ENCODE data around the gene TMEM205.
"Not testable (repeated sequence)": the region's sequence is repeated elsewhere in the genome, so short reads cannot be mapped to it uniquely, and the experiment has no call there.

Gene TMEM205

GRCh38 chr19:11321191-11322126, 24.6 kb downstream of the TMEM205 start:
- Histone ChIP-seq H3F3A (ENCODE audit: control insufficient read depth, insufficient read depth) (peaks cover 10% of the 10 kb centered on the region; the same call in 1 of the 2 replicates), H4K20me1 (ENCODE audit: control insufficient read depth, insufficient read depth, low read depth, low read length) (no peaks in the 10 kb centered on the region), H3K27me3 (ENCODE audit: control insufficient read depth, low read length) (no peaks in the 10 kb centered on the region), H3K4me3 (ENCODE audit: low read length) (peak overlapping the region; percentile 70), H3K36me3 (ENCODE audit: control insufficient read depth, low read length) (no peaks in the 10 kb centered on the region), H3K9me3 (ENCODE audit: control insufficient read depth, insufficient read depth, low read length) (no peaks in the 10 kb centered on the region), H3K27ac (ENCODE audit: low read depth, low read length) (peak overlapping the region; percentile 56), H3K79me2 (ENCODE audit: control insufficient read depth, low read length) (peaks cover 38% of the 10 kb centered on the region), H3K4me1 (ENCODE audit: control insufficient read depth, low read length) (peaks cover 60% of the 10 kb centered on the region), H3K9me2 (replicated peaks; ENCODE audit: control insufficient read depth, low read length) (no peaks in the 10 kb centered on the region), H3K4me2 (ENCODE audit: low read length) (peak overlapping the region; percentile 63)
- no peak for TF ChIP-seq EZH2phosphoT487 (IDR thresholded peaks at IDR 0.05; ENCODE audit: borderline replicate concordance, low read length)
- TF ChIP-seq CTCF (IDR thresholded peaks at IDR 0.05; ENCODE audit: low read depth, low read length, poor library complexity, severe bottlenecking), result no peak

GRCh38 chr19:11320278-11320995, 25.6 kb downstream of the TMEM205 start:
- H3K27me3 ChIP-seq (ENCODE audit: control insufficient read depth, low read length); H3K9me2 ChIP-seq (replicated peaks; ENCODE audit: control insufficient read depth, low read length); H4K20me1 ChIP-seq (ENCODE audit: control insufficient read depth, insufficient read depth, low read depth, low read length); H3K9me3 ChIP-seq (ENCODE audit: control insufficient read depth, insufficient read depth, low read length); H3K36me3 ChIP-seq (ENCODE audit: control insufficient read depth, low read length); H3F3A ChIP-seq (ENCODE audit: control insufficient read depth, insufficient read depth): not testable (repeated sequence)
- peak overlapping the region; percentile 63 for H3K4me2 ChIP-seq (ENCODE audit: low read length)
- peaks cover 60% of the 10 kb centered on the region for H3K4me1 ChIP-seq (ENCODE audit: control insufficient read depth, low read length)
- peak overlapping the region; percentile 56 for H3K27ac ChIP-seq (ENCODE audit: low read depth, low read length)
- H3K79me2 ChIP-seq (ENCODE audit: control insufficient read depth, low read length), result peaks cover 44% of the 10 kb centered on the region
- H3K4me3 ChIP-seq (ENCODE audit: low read length), result peak overlapping the region; percentile 70

GRCh38 chr19:11306337-11306736, 39.7 kb downstream of the TMEM205 start:
- Histone ChIP-seq H3K27ac (ENCODE audit: low read depth, low read length) (no peak overlapping the region), H3K9me2 (replicated peaks; ENCODE audit: control insufficient read depth, low read length) (no peaks in the 10 kb centered on the region), H3K4me1 (ENCODE audit: control insufficient read depth, low read length) (no peaks in the 10 kb centered on the region), H3K9me3 (ENCODE audit: control insufficient read depth, insufficient read depth, low read length) (no peaks in the 10 kb centered on the region), H3K36me3 (ENCODE audit: control insufficient read depth, low read length) (no peaks in the 10 kb centered on the region), H3F3A (ENCODE audit: control insufficient read depth, insufficient read depth) (no peaks in the 10 kb centered on the region), H3K79me2 (ENCODE audit: control insufficient read depth, low read length) (peaks cover 6% of the 10 kb centered on the region), H3K27me3 (ENCODE audit: control insufficient read depth, low read length) (no peaks in the 10 kb centered on the region), H4K20me1 (ENCODE audit: control insufficient read depth, insufficient read depth, low read depth, low read length) (no peaks in the 10 kb centered on the region), H3K4me3 (ENCODE audit: low read length) (no peak overlapping the region), H3K4me2 (ENCODE audit: low read length) (no peak overlapping the region)
- TF ChIP-seq CTCF (IDR thresholded peaks at IDR 0.05; ENCODE audit: low read depth, low read length, poor library complexity, severe bottlenecking), result no peak
- no peak for TF ChIP-seq EZH2phosphoT487 (IDR thresholded peaks at IDR 0.05; ENCODE audit: borderline replicate concordance, low read length)

- TF ChIP-seq EZH2phosphoT487 (IDR thresholded peaks at IDR 0.05; ENCODE audit: borderline replicate concordance, low read length) (no peak), CTCF (IDR thresholded peaks at IDR 0.05; ENCODE audit: low read depth, low read length, poor library complexity, severe bottlenecking) (no peak)
- Histone ChIP-seq H3K4me1 (ENCODE audit: control insufficient read depth, low read length) (no peaks in the 10 kb centered on the region), H3K4me2 (ENCODE audit: low read length) (no peak overlapping the region), H3K9me2 (replicated peaks; ENCODE audit: control insufficient read depth, low read length) (no peaks in the 10 kb centered on the region), H3K4me3 (ENCODE audit: low read length) (no peak overlapping the region), H3K79me2 (ENCODE audit: control insufficient read depth, low read length) (peaks cover 3% of the 10 kb centered on the region; the same call in 1 of the 2 replicates), H3K36me3 (ENCODE audit: control insufficient read depth, low read length) (no peaks in the 10 kb centered on the region), H4K20me1 (ENCODE audit: control insufficient read depth, insufficient read depth, low read depth, low read length) (no peaks in the 10 kb centered on the region), H3K27me3 (ENCODE audit: control insufficient read depth, low read length) (no peaks in the 10 kb centered on the region), H3F3A (ENCODE audit: control insufficient read depth, insufficient read depth) (no peaks in the 10 kb centered on the region), H3K27ac (ENCODE audit: low read depth, low read length) (no peak overlapping the region), H3K9me3 (ENCODE audit: control insufficient read depth, insufficient read depth, low read length) (no peaks in the 10 kb centered on the region)
Observed at GRCh38 chr19:11304936-11305335, 41.1 kb downstream of the TMEM205 start.
